H1 (cell line): ENCODE measurements around the gene DNAJC6. TPM values are rescaled to one million over a fixed set of nuclear protein-coding genes. Genes with fewer than 3 reads are reported as not detected.

Experiments
- KDM4A ChIP-seq: IDR thresholded peaks from one replicate; pipeline ENCODE4 v1.7.1; 2012; ENCODE audit warnings: low read depth, mild to moderate bottlenecking, moderate library complexity, low read length, inconsistent platforms; ENCODE audit not compliant: severe bottlenecking
- RFX5 ChIP-seq: IDR thresholded peaks from 2 replicates; pipeline ENCODE4 v1.6.1; 2011; ENCODE audit warnings: low read depth, low read length, improper control_type of control experiment, borderline replicate concordance
- RXRA ChIP-seq: IDR thresholded peaks from 2 replicates; pipeline ENCODE4 v1.6.1; 2011; ENCODE audit warnings: low read depth, mild to moderate bottlenecking, low read length, moderate library complexity; ENCODE audit not compliant: insufficient read depth
- SRF ChIP-seq: IDR thresholded peaks from 2 replicates; pipeline ENCODE4 v1.6.1; 2011; ENCODE audit warnings: mild to moderate bottlenecking, low read depth, low read length, moderate library complexity
- TAF7 ChIP-seq: optimal IDR thresholded peaks from 2 replicates; pipeline ENCODE3; 2011; ENCODE audit warnings: low read depth, mild to moderate bottlenecking, inconsistent platforms, low read length, moderate library complexity, borderline replicate concordance
- polyA plus RNA-seq, 7 experiments: library from polyadenylated mRNA; depleted of rRNA in 3 of 7; stranded (reverse) in 5 of 7; unstranded in 2 of 7; fragments of >200 nt in 5 of 7; fragments of 200-250 nt in 2 of 7; gene quantifications; 1 replicate in 5 of 7; 2 replicates in 1 of 7; 4 replicates in 1 of 7; pipeline versions ENCODE4 v1.2.1 to v1.2.3, GENCODE V29; 2011 to 2013; ENCODE audit warnings: missing spikeins in 2 of 7, mixed read lengths in 2 of 7
- total RNA-seq: library from RNA; stranded (reverse); fragmentation: NEBNext Ultra II Directional; extraction: Animal tissue kit (Norgen Biotek cat#: 25700); gene quantifications from 2 replicates; pipeline ENCODE4 v1.2.1, GENCODE V29; 2021

The DNAJC6 gene
- total and polyA plus RNA-seq, 2 of the 8 experiments (the other 6 are each of a cell fraction or from before 2014, with no cell fraction given), result 1.6 to 3.0 TPM

DNA sequence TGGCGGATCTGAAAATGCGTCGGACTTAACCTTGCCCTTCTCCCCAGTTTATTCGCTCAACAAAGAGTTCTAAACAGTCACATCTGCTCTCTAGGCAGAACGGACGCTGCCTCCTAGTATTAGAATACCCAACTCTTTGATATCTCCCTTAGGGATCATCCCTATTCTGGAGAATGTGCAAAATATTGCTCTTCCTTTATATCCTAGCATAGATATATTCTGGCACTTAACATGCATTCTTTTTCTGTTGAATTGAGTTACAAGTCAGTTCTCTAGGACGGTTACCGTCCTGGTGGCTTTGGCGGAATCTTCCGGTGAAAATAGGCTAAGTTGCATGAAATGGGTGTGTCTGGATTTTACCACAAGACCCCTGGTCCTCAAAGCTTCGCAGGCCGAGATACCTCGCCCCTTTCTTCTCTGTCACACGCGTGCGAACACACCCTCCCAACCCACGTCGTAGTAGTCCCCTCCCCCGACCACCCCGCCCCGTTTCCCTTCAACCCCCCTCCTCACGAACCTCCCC is 501 bp upstream of the DNAJC6 start (continued):
- TF ChIP-seq RXRA (no peak), TAF7 (no peak), KDM4A (peak; percentile 32), RFX5 (no peak), SRF (no peak)
